H1 (cell line): ENCODE results near the gene LHFPL3. TPM values are rescaled to one million over a fixed set of nuclear protein-coding genes. Genes with fewer than 3 reads are reported as not detected.

ENCODE experiments used
- CTCF ChIA-PET: fragments of 300-600 bp; sonication (Branson Sonifier 250); formaldehyde crosslinking; loops from one replicate; lab custom pipeline; 2021; ENCODE audit not compliant: partially characterized antibody; lab: Charles Lee
- POLR2A ChIA-PET: fragments of 300-600 bp; sonication (Branson Sonifier 250); formaldehyde crosslinking; loops from one replicate; lab custom pipeline; 2021; ENCODE audit warnings: inconsistent platforms; ENCODE audit not compliant: partially characterized antibody; lab: Charles Lee
- DNase-seq, 2 experiments: peaks; one replicate each; pipeline versions ENCODE4 v3.0.0 to v3.0.0-alpha.2; 2010 to 2022; ENCODE audit warnings: low spot score in 2 of 2, low read depth in 1 of 2, mixed read lengths in 1 of 2
- FAIRE-seq: peaks from 2 replicates; lab custom pipeline; 2011; peaks lifted over from hg19 to GRCh38; lab: Jason Lieb, UNC
- H2AFZ ChIP-seq: 2 replicates; pipeline ENCODE4 v1.8.1; 2012; ENCODE audit warnings: low read length, inconsistent platforms
- H2AK5ac ChIP-seq: 2 replicates; pipeline ENCODE4 v1.6.1; 2013; ENCODE audit warnings: low read depth, low read length
- H2BK120ac ChIP-seq: replicated peaks from 2 replicates; pipeline ENCODE3; 2013; ENCODE audit warnings: low read depth, low read length, inconsistent platforms
- H2BK12ac ChIP-seq: 2 replicates; pipeline ENCODE4 v1.6.1; 2013; ENCODE audit warnings: low read depth, low read length
- H2BK15ac ChIP-seq: 2 replicates; pipeline ENCODE4 v1.6.1; 2013; ENCODE audit warnings: low read length
- H2BK20ac ChIP-seq: 2 replicates; pipeline ENCODE4 v1.6.1; 2013; ENCODE audit warnings: low read length
- H2BK5ac ChIP-seq: 2 replicates; pipeline ENCODE4 v1.6.1; 2013; ENCODE audit warnings: low read depth, low read length
- H3K14ac ChIP-seq: 2 replicates; pipeline ENCODE4 v1.6.1; 2013; ENCODE audit warnings: inconsistent platforms; ENCODE audit not compliant: insufficient read length
- H3K18ac ChIP-seq: 2 replicates; pipeline ENCODE4 v1.6.1; 2013; ENCODE audit warnings: low read length; ENCODE audit errors: extremely low read depth
- H3K23ac ChIP-seq: 2 replicates; pipeline ENCODE4 v1.6.1; 2013; ENCODE audit warnings: inconsistent platforms; ENCODE audit not compliant: insufficient read length
- H3K23me2 ChIP-seq: 2 replicates; pipeline ENCODE4 v1.6.1; 2013; ENCODE audit warnings: low read depth, low read length
- H3K27ac ChIP-seq: 2 replicates; pipeline ENCODE4 v1.6.1; 2011; ENCODE audit warnings: low read depth, low read length, inconsistent platforms
- H3K27me3 ChIP-seq, 4 experiments: replicated peaks in 1 of 4; 1 replicate in 1 of 4; 2 replicates in 3 of 4; pipeline versions ENCODE4 v1.6.1 to v1.8.1; 2011 to 2013; ENCODE audit warnings: low read length in 3 of 4, mild to moderate bottlenecking in 3 of 4, inconsistent platforms in 2 of 4, mixed read lengths in 2 of 4, moderate library complexity in 1 of 4; ENCODE audit not compliant: control insufficient read depth in 3 of 4, insufficient read depth in 3 of 4; ENCODE audit errors: extremely low read depth in 1 of 4
- H3K36me3 ChIP-seq, 4 experiments: 2 replicates each; pipeline versions ENCODE4 v1.6.1 to v1.8.1; 2011 to 2013; ENCODE audit warnings: mild to moderate bottlenecking in 4 of 4, low read length in 3 of 4, moderate library complexity in 2 of 4, control low read depth in 1 of 4, inconsistent platforms in 1 of 4; ENCODE audit not compliant: insufficient read depth in 4 of 4, control insufficient read depth in 2 of 4
- H3K4ac ChIP-seq: replicated peaks from 2 replicates; pipeline ENCODE3; 2013; ENCODE audit warnings: low read length, low read depth, mixed read lengths, inconsistent platforms; ENCODE audit not compliant: insufficient read length
- H3K4me1 ChIP-seq, 4 experiments: replicated peaks in 1 of 4; 1 replicate in 1 of 4; 2 replicates in 3 of 4; pipeline versions ENCODE4 v1.6.1 to v1.8.1; 2011 to 2013; ENCODE audit warnings: low read length in 3 of 4, inconsistent platforms in 2 of 4, mixed read lengths in 1 of 4; ENCODE audit not compliant: insufficient read depth in 4 of 4, control insufficient read depth in 3 of 4
- H3K4me2 ChIP-seq, 2 experiments: 2 replicates each; pipeline versions ENCODE4 v1.6.1 to v1.8.1; 2011 to 2013; ENCODE audit warnings: low read depth in 2 of 2, low read length in 2 of 2, control low read depth in 1 of 2, inconsistent platforms in 1 of 2, mild to moderate bottlenecking in 1 of 2; ENCODE audit not compliant: insufficient read depth in 1 of 2
- H3K4me3 ChIP-seq, 4 experiments: fragments of 200-600, 300-600 bp in 1 of 4; sonication (generic), shearing (Covaris generic), sonication (Bioruptor Twin) in 1 of 4; 2 replicates each; pipeline versions ENCODE4 v1.5.1 to v1.8.1; 2011 to 2016; ENCODE audit warnings: low read length in 4 of 4, low read depth in 3 of 4, control low read depth in 2 of 4, inconsistent platforms in 2 of 4, mild to moderate bottlenecking in 2 of 4, mixed read lengths in 1 of 4, moderate library complexity in 1 of 4; ENCODE audit not compliant: insufficient read depth in 2 of 4; ENCODE audit errors: extremely low read depth in 1 of 4
- H3K56ac ChIP-seq: replicated peaks from 2 replicates; pipeline ENCODE3; 2013; ENCODE audit warnings: low read depth, mild to moderate bottlenecking, mixed read lengths, low read length, inconsistent platforms; ENCODE audit not compliant: insufficient read length
- H3K79me1 ChIP-seq: 2 replicates; pipeline ENCODE4 v1.6.1; 2013; ENCODE audit warnings: low read depth, low read length, control low read depth
- H3K79me2 ChIP-seq, 2 experiments: 2 replicates each; pipeline versions ENCODE4 v1.6.1 to v1.8.1; 2012 to 2013; ENCODE audit warnings: low read length in 2 of 2, mild to moderate bottlenecking in 2 of 2, inconsistent platforms in 1 of 2; ENCODE audit not compliant: insufficient read depth in 2 of 2, control insufficient read depth in 1 of 2
- H3K9ac ChIP-seq, 4 experiments: replicated peaks in 1 of 4; 1 replicate in 1 of 4; 2 replicates in 3 of 4; pipeline versions ENCODE4 v1.6.1 to v1.8.1; 2011 to 2013; ENCODE audit warnings: low read depth in 3 of 4, low read length in 3 of 4, control low read depth in 2 of 4, mild to moderate bottlenecking in 2 of 4, moderate library complexity in 2 of 4, inconsistent platforms in 1 of 4; ENCODE audit errors: extremely low read depth in 1 of 4
- H3K9me3 ChIP-seq, 2 experiments: 2 replicates each; pipeline versions ENCODE4 v1.6.1 to v1.8.1; 2012 to 2013; ENCODE audit warnings: mild to moderate bottlenecking in 2 of 2, moderate library complexity in 2 of 2, control low read depth in 1 of 2, inconsistent platforms in 1 of 2, low read depth in 1 of 2, low read length in 1 of 2, mixed read lengths in 1 of 2; ENCODE audit not compliant: insufficient read depth in 2 of 2
- H4K20me1 ChIP-seq, 2 experiments: replicated peaks in 1 of 2; 2 replicates each; pipeline versions ENCODE3 to v1.8.1; 2011 to 2013; ENCODE audit warnings: inconsistent platforms in 2 of 2, low read length in 2 of 2, mild to moderate bottlenecking in 1 of 2; ENCODE audit not compliant: insufficient read depth in 2 of 2, control insufficient read depth in 1 of 2
- H4K5ac ChIP-seq: 2 replicates; pipeline ENCODE4 v1.6.1; 2013; ENCODE audit warnings: low read length, low read depth, mixed read lengths, inconsistent platforms; ENCODE audit not compliant: insufficient read length
- H4K8ac ChIP-seq: 2 replicates; pipeline ENCODE4 v1.8.0; 2013; ENCODE audit warnings: mild to moderate bottlenecking, moderate library complexity, low read length, inconsistent platforms; ENCODE audit not compliant: insufficient read depth; ENCODE audit errors: extremely low read depth
- H4K91ac ChIP-seq: replicated peaks from 2 replicates; pipeline ENCODE3; 2013; ENCODE audit warnings: low read length, mixed read lengths, inconsistent platforms; ENCODE audit not compliant: insufficient read length
- CBX8 ChIP-seq: fragments of 300-800, 300-1000 bp; sonication (generic); IDR thresholded peaks from 2 replicates; pipeline ENCODE4 v1.7.1; 2016; ENCODE audit warnings: low read depth, low read length, borderline replicate concordance
- EGR1 ChIP-seq: IDR thresholded peaks from 2 replicates; pipeline ENCODE4 v1.6.1; 2011; ENCODE audit warnings: low read depth, low read length, borderline replicate concordance
- NRF1 ChIP-seq: IDR thresholded peaks from 2 replicates; pipeline ENCODE4 v1.6.1; 2011; ENCODE audit warnings: mild to moderate bottlenecking, low read depth, low read length, improper control_type of control experiment
- WGBS, 2 experiments: shearing (Covaris generic) in 1 of 2; methylation state at CpG; one replicate each; pipeline versions ENCODE4 v1.1.6 to v1.1.7; 2013 to 2015; ENCODE audit warnings: low lambda C conversion rate in 2 of 2, mixed read lengths in 2 of 2, inconsistent platforms in 1 of 2, low coverage in 1 of 2, missing lambda C conversion rate in 1 of 2; ENCODE audit not compliant: insufficient replicate concordance in 2 of 2, insufficient coverage in 1 of 2, insufficient read length in 1 of 2; ENCODE audit errors: extremely low coverage in 1 of 2, missing lambda C conversion rate in 1 of 2; 5-methylcytosine and 5-hydroxymethylcytosine counted together
- polyA plus RNA-seq, 7 experiments: library from polyadenylated mRNA; depleted of rRNA in 3 of 7; stranded (reverse) in 5 of 7; unstranded in 2 of 7; fragments of >200 nt in 5 of 7; fragments of 200-250 nt in 2 of 7; gene quantifications; 1 replicate in 5 of 7; 2 replicates in 1 of 7; 4 replicates in 1 of 7; pipeline versions ENCODE4 v1.2.1 to v1.2.3, GENCODE V29; 2011 to 2013; ENCODE audit warnings: missing spikeins in 2 of 7, mixed read lengths in 2 of 7
- total RNA-seq: library from RNA; stranded (reverse); fragmentation: NEBNext Ultra II Directional; extraction: Animal tissue kit (Norgen Biotek cat#: 25700); gene quantifications from 2 replicates; pipeline ENCODE4 v1.2.1, GENCODE V29; 2021

The LHFPL3 gene
- total and polyA plus RNA-seq, 2 of the 8 experiments (the other 6 are each of a cell fraction or from before 2014, with no cell fraction given): 0.24 to 0.50 TPM

DNA sequence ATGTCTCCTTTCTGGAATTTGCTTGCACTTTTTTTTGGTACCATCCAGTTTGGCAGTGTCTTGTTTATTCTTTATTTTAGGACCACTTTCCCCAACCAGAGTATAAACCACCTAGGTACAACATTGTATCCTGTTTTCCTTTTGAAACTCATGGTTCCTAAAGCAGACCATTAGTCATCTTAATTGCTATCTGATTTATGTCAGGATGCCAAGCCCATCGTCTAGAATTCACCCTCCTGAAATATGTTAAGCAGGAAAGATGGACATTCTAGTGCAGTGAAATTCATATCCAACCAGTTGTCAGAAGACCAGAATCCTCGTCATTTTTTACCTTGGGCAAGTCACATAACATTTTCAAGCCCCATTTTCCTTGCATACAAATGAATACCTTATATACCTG, 462.0 kb downstream of the LHFPL3 start:
- Histone ChIP-seq H4K5ac (no peak overlapping the region), H3K36me3 (no peaks in the 10 kb centered on the region), H2BK12ac (no peak overlapping the region), H4K20me1 (no peaks in the 10 kb centered on the region), H3K4me3 (no peak overlapping the region), H3K23ac (no peak overlapping the region), H2BK5ac (no peak overlapping the region), H3K23me2 (no peaks in the 10 kb centered on the region; the same call in 1 of the 2 replicates), H3K9ac (no peak overlapping the region), H2BK15ac (no peak overlapping the region), H3K79me1 (no peaks in the 10 kb centered on the region), H2BK120ac (no peak overlapping the region), H3K56ac (no peak overlapping the region), H3K4ac (no peak overlapping the region), H4K8ac (no peak overlapping the region), H4K91ac (no peak overlapping the region), H3K4me2 (no peak overlapping the region), H2BK20ac (no peak overlapping the region), H2AFZ (no peak overlapping the region), H2AK5ac (no peak overlapping the region), H3K27me3 (no peaks in the 10 kb centered on the region), H3K79me2 (no peaks in the 10 kb centered on the region), H3K4me1 (no peaks in the 10 kb centered on the region), H3K14ac (no peak overlapping the region), H3K18ac (no peak overlapping the region), H3K9me3 (no peaks in the 10 kb centered on the region), H3K27ac (no peak overlapping the region)
- POLR2A ChIA-PET: no interaction called here
- CTCF ChIA-PET: no interaction called here
- no peak for TF ChIP-seq EGR1
- no peak for TF ChIP-seq CBX8
- no peak for TF ChIP-seq NRF1
- FAIRE-seq: no peak
- no peak for DNase-seq
- WGBS, 2 experiments: 88% methylated on average over 2 of the region's 2 CpGs; no CpG with 5 or more reads in 1 of the 2 experiments
